Smooth muscle cell of the brain vasculature (primary cell): ENCODE measurements around the gene KCNN4.
"Not testable (repeated sequence)": the region's sequence is repeated elsewhere in the genome, so short reads cannot be mapped to it uniquely, and the experiment has no call there.

ENCODE experiments used
- DNase-seq: peaks from one replicate; pipeline ENCODE4 v3.0.0-alpha.2; 2012; ENCODE audit warnings: low read depth, low spot score

Gene KCNN4

DNA sequence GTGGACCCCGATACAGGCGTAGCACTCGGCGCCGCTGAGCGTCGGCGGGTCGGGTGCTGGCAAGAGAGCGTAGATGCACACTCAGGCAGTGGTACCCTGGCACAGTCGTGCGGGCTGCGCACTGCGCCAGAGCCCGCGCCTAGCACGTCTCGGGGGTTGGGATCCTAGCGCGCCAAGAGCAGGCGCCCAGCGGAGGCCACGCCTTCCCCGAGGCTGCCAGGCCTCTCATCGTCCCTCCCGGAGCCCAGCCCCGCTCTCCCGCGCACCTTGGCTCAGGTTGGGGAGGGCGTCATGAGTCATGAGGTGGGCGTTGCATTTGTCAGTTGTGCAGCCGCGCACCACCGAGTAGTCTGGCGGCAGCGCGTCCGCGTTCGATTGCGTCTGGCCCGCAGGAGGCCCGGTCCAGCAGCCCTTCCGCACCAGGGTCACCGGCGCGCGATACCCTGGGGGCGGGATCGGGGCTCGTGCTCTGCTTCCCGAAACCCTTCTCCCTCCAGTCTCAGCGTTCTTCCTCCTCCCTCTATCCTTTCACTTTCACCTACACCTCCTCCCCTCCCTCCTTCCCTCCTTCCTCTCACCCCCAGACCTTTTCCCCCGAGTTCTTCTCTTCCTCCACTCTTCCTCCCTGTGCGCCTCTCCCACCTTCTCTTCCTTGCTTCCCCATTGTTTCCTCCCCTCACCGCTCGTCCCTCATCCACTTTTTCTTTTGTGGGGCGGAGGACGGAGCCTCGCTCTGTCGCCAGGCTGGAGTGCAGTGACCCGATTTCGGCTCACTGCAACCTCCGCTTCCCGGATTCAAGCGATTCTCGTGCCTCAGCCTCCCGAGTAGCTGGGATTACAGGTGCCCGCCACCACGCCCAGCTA lies 18.0 kb upstream of the KCNN4 start:
- DNase-seq = no peak

DNA sequence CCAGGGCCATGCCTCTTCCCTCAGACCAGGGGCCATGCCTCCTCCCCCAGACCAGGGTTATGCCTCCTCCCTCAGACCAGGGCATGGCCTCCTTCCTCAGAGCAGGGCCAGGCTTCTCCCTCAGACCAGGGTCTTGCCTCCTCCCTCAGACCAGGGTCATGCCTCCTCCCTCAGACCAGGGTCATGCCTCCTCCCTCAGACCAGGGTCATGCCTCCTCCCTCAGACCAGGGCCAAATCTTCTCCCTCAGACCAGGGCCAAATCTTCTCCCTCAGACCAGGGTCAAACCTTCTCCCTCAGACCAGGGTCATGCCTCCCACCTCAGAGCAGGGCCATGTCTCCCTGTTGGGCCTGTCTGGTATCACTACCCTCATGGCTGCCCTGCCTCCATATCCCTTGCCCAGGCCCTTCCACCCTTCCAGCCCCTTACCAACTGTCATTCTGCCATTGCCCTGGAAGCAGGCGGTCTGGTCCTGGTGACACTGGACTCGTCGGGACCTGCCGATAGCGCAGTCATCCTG lies 17.3 kb upstream of the KCNN4 start:
- DNase-seq = no peak

DNA sequence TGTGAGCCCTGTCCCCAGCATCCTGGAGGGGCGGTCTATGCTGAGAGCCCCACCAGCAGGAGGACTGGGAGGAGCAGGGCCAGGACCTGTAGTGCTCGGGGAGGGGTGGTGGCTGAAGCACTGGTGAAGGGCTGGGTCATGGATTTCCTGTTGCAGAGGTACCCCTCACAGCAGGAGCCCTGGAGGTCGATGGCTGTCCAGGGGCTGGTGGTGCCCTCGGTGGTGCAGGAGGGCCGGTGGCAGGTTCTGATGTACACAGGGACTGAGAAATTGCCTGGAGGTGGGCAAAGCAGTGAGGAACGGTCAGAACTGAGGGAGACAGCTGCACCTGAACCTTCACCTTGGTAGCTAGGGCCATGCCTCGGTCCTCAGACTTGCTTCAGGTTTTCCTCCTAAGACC lies 16.8 kb upstream of the KCNN4 start:
- no peak for DNase-seq

- DNase-seq = no peak
Observed at GRCh38 chr19:43797118-43797517, 16.3 kb upstream of the KCNN4 start.

DNA sequence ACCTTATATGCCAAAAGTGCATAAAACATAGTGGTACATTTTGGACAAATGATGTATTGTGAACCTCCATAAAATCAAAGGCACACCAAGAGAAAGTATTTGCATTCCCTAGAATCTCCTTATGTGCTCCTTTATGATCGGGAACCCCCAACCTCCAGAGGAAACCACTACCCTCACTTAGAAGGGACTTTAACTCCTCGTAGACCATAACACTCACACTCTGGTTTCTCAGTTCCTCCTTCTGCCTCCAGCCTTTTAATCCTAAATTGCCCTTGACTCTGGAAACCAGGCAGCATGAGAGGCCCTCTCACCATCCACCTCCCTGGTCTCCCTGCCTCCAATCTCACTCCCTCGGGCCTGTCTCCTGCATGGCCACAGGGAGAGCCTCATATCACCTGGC lies 9.8 kb upstream of the KCNN4 start:
- DNase-seq = no peak

DNA sequence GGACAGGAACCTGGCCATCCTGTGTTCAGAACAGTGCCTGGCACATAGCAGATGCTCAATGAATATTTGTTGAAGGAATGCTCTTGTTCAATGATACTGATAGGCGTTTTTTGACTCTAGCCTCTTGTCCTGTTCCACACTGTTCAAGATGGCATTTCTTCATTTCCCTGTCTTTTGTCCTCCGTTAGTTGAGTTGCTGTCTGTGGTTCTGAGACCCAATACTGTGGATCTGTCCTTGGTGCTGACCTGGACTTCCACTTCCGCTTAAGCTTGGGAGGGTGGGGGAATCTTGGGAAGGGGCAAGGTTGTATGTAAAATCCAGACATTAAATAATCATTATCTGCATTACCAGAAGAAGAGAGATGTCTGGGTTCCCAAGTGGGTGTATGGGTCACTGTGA lies 8.3 kb upstream of the KCNN4 start:
- no peak for DNase-seq

DNA sequence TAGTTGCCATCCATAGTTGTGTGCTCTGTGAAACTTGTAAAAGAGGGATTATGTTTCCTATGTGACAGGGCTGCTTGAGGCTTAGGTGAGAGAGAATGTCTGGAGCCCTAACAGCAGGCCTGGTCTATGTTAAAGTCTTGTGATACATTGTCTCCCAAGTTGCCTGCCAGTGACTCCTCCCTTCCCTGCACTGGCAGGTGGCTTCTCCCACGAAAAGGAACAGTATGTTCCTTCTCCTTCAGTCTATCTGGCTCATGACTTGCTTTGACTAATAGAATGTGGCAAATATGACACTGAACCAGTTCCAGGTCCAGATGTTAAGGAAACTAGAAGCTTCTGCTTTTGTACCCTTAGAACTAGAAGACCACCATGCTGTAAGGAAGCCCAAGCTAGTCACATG lies 5.9 kb upstream of the KCNN4 start:
- no peak for DNase-seq

DNA sequence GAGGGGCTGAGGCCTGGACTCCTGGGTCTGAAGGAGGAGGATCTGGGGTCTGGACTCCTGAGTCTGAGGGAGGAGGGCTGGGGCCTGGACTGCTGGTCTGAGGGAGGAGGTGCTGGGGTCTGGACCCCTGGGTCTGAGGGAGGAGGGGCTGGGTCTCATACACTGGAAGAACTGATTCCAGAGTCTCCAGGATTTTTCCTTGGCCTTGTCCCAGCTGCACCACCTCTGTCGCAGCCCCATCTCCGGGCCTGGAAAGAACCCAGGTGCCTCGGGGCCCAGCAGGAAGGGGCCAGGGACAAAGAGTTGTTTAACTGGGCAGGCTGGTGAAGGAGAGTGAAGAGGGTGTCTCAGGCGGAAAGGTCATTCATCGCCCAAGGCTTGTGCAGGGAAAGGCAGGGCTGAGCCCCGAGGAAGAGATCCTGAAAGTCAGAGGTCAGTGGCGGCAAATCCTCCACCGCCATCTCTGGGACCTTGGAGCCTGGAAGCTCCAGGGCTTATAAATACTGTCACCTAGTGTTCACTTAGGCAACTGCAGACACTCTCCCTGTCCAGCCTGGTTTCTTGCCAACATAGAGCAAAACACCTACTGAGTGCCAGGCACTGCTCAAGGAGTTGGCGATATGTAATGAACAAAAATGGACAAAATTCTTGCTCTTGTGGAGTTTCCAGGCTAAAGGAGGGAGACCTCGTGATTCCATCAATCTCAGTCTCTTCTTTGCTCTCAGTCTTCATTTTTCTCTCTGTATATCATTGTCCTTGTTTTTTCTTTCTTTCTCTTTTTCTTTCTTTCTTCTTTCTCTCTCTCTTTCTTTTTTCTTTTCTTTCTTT lies 4.4 kb upstream of the KCNN4 start:
- peak; percentile 31 for DNase-seq

DNA sequence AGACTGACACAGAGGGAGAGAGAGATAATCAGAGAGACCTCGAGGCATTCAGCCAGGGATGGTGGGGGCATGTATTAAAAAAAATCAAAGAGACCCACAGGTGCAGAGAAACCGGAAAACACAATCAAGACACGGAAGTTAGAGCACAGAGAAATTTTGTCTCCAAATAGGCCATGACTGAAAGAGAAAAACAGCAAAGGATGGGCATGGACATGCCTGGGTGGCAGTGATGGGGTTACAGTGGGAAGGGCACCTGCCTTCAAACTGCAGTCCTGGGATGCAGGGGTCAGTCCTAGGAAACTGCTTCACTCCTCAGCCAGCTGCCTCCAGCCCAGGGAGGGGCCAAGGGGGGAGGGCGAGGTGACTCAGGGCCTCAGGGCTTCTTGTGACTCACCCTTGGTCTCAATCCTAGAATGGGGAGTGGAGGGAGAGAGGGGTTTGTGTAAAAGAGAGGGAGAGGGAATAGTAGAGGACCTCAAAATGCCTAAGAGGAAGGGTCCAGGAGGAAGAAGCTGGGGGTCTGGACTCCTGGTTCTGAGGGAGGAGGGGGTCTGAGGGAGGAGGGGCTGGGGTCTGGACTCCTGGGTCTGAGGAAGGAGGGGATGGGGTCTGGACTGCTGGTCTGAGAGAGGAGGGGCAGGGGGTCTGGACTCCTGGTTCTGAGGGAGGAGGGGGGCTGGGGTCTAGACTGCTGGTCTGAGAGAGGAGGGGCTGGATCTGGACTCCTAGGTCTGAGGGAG lies 3.6 kb upstream of the KCNN4 start:
- DNase-seq = no peak

DNA sequence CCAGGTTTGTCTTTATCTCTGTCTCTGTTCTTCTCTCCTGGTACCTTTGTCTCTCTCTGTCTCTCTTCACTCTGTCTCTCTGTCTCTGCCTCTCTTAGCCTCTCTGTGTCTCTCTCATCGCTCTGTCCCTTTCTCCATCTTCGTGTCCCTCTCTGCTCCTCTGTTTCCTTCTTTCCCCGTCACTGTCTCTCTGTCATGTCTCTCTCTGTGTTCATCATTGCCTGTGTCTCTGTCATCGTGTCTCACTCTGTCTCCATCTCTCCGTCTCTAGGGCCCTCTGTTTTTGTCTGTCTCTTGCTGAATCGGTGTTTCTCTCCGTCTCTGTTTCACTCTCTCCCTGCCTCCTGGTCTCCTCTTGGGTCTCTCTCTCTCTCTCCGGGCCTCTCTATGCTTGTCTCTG lies 2.9 kb upstream of the KCNN4 start:
- no peak for DNase-seq

DNA sequence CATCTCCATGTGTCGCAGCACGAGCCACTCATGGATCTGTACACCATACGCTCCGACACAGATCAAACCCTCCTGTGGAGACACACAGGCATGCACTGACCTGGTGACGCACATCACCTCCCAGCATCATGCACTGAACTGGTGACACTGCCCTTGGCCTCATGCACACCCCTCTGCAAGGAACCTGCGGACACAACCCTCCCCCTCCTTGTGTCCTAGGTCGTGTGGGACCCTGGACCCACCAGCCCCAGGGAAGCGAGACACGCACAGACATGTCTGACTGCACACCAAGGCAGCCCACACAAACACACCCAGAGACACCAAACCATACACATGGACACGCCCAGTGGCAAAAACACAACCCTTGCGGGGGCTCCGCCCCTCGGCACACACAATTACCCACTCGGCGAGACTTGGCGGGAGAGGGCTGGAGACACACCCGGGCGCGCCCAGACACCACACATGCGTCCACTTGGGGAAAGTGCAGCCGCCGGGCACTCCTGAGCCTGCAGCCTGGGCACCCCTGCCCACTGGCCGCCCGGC lies 2.0 kb upstream of the KCNN4 start:
- DNase-seq = no peak

DNA sequence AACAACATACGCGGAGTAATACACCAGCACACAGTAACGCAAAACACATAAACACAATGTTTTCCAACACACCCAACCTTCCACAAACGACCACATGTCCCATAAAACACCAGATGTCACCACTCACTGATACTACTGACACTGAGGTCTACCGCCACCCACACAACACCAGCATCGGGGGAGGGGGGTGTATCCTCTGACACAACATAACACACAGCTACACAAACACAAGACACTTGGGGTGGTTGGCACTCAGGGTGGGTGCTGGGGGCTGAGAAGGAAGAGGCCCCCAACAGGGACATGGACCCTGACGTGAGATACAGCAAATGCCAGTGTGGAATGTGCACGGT lies 1.5 kb upstream of the KCNN4 start:
- no peak for DNase-seq

DNA sequence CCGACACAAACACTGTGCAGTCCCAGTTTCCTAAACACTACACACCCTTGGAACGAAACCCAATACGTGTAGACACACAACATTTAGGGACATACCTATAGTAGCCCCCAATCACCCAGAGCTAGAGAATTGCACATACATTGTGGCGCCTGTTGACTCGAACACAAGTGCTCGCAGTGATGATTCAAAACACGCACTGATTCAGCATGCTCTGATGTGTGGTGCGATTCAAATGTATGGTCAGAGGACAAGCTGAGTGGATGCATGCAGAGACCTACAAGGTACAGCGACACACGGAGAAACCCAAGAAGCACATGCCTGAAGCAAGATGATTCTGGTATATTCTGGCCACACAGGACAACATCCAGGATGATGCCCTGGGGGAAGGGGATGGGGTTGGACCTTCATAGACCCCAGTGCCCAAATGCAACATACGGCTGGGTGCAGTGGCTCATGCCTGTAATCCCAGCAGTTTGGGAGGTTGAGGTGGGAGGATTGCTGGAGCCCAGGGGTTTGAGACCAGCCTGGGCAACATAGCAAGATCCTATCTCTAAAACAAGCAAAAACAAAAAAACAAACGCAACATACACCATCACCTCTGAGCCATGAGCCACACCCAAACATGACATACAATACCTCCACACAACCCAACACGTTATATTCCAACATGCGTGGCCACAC lies 997 bp upstream of the KCNN4 start:
- DNase-seq = no peak

DNA sequence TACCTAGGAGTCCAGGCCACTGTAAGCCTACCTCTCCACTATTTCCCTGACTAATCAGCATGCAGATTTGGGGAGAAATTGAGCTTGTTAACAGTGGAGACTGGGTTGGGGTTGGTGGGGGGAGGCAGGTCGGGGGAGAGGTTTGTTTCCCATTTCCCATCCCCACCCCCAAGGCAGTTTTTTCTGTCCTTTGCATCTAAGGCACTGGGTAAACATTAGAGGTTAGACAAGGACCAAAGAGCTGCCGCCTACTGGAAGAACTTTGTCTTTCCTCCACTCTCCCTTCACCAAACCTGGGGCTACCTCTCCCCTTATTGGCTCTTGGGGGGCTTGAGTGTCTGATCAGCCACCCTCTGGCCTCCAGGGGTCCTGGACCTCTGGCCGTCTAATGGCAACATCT lies 953 bp downstream of the KCNN4 start:
- DNase-seq = no peak

DNA sequence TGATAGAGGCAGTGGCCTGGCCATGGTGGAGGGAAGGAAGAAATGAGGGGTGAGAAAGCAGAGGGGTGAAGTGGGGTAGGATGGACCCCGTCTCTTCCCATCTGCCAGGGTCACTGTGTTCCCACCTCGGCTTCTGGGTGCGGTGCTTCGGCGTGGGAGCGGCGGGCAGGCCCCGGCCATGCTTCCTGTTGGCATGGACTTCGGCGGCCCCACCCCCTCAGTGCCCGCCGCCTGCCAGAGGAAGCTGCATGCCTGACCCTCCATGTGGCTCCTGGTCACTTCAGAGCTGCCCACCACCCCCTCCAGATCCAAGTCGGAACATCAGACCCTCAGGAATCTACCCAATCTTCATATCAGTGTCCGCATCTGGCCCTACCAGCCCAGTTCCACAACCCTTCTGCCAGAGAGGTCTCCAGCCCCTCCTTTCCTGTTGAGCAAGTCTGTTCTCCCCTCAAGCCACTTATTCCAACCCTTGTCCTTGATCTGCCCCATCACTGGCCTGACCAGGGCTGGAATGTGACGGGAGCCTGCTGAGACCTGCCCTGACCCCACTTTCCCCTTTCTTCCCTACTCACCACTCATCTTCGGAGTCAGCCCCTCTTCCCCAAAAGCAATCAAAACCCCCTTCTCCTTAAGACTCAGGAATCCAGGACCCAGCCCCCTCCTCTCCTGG lies 1.5 kb downstream of the KCNN4 start:
- DNase-seq = no peak

- no peak for DNase-seq
Observed at GRCh38 chr19:43778651-43779050, 2.1 kb downstream of the KCNN4 start.

DNA sequence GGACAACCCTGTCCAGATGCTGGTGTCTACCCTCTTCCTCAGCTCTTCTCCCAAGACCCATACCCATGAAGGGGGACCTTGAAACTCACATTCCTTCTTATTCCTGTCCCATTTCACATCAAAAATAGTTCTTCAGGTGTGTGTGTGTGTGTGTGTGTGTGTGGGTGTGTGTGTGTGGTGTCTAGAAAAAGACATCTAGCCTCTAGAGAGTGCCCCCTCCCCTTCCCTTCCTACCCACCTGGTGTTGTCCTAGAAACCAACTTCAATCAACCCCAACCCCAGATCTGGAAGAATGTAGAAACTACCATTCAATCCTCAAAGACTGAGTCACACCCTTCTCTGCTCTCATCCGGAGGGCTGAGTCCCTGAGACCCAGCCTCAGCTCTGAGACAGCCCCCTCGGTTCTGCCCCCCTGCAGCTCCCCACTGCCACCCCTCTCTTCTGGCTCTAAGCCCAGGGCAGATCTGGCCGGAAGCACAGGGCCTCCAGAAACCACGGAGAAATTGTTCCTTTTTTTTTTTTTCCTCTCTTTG lies 3.5 kb downstream of the KCNN4 start:
- DNase-seq = no peak

GRCh38 chr19:43776286-43776685 lies 4.5 kb downstream of the KCNN4 start:
- no peak for DNase-seq

GRCh38 chr19:43775299-43775890 lies 5.4 kb downstream of the KCNN4 start:
- DNase-seq = no peak

DNA sequence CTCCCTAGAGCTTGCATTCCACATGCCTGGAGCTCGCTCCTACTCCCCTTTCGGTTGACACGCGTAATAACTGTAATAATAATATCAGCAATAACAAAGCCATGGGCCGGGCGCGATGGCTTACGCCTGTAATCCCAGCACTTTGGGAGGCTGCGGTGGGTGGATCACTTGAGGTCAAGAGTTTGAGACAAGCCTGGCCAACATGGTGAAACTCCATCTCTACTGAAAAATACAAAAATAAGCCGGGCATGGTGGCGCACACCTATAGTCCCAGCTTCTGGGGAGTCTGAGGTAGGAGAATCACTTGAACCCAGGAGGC lies 5.9 kb downstream of the KCNN4 start:
- DNase-seq = not testable (repeated sequence)
